HG02852 (cell line): Measurements from ENCODE around the gene PANK3.
"Not testable (repeated sequence)": the region's sequence is repeated elsewhere in the genome, so short reads cannot be mapped to it uniquely, and the experiment has no call there.

Source experiments
- ATAC-seq: cut with Tn5 transposase; IDR thresholded peaks from one replicate; pipeline ENCODE4 v1.9.1; 2021; ENCODE audit warnings: mild to moderate bottlenecking, moderate library complexity; ENCODE audit not compliant: unreplicated experiment

PANK3 gene

DNA sequence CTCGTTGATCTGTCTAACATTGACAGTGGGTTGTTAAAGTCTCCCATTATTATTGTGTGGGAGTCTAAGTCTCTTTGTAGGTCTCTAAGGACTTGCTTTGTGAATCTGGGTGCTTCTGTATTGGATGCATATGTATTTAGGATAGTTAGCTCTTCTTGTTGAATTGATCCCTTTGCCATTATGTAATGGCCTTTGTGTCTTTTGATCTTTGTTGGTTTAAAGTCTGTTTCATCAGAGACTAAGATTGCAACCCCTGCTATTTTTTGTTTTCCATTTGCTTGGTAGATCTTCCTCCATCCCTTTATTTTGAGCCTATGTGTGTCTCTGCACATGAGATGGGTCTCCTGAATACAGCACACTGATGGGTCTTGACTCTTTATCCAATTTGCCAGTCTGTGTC lies 17.0 kb upstream of the PANK3 start:
- not testable (repeated sequence) for ATAC-seq

DNA sequence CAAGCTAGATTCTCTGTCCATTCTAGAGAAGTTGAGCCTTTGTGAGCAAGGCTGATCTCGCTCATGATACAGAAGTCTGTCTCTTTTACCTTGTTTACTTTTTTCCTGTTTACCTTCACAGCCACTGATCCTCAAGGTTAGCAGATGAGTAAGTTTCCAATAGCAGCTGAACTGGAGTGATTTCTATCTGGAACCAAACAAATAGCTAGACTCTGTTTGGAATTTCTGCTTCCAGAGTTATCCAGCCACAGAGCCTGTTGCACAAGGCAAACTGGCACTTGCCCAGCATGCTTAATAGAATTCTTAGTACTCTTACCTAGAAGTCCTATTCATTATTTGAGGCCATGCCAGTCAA lies 12.8 kb upstream of the PANK3 start:
- no peak for ATAC-seq

DNA sequence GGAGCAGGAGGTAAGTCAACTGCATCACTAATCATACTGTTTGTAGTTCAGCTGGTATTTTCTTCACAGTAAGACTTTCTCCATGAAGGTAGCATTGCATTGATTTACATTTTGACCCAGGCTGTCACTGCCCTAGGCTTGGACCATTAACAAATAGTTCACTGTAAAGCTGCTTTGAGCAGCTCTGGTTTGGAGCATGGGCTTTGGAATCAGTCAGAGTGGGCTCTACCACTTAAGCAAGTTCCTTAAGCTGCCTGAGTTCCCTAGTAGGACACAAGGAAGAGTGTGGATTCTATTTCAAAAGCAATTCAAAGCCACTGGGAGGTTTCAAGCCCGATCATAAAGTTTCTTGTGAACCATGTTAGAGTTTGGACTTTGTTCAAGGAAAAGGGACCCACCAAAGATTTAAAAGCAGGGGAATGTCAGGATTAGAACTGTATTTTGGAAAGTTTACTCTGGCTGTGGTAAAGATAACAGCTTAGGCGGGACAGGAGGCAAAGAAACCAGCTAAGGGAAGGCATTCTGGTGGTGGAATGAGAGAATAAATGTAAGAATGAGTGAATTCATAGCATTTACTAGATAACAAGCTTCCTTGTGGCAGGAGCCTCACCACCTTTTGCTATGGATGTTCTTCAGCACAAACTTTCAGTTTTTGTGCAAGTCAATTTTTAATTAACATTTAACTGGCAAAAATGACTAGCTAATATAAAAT lies 12.3 kb upstream of the PANK3 start:
- no peak for ATAC-seq

DNA sequence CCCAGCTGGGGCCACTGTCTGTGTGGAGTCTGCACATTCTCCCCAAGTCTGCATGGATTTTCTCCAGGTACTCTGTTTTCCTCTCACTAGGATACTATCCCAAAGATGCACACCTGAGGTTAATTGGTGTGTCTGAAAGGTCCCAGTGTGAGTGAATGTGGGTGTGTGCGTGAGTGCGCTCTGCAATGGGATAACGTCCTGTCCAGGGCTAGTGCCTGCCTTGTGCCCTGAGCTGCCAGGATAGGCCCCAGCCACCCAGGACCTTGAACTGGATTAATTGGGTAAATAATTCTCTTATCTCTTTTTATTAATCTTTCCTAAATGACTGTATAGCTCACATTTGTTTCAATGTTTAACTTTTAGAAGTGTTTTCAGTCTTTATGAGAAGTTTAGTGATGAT lies 11.5 kb upstream of the PANK3 start:
- ATAC-seq, result no peak

- no peak for ATAC-seq
Observed at GRCh38 chr5:168587987-168588386, 8.8 kb upstream of the PANK3 start.

- ATAC-seq, result peak; percentile 30
Observed at GRCh38 chr5:168585119-168585856, 6.1 kb upstream of the PANK3 start.

- peak; percentile 21 for ATAC-seq
Observed at GRCh38 chr5:168583742-168584482, 4.7 kb upstream of the PANK3 start.

- not testable (repeated sequence) for ATAC-seq
Observed at GRCh38 chr5:168580814-168581469, 1.8 kb upstream of the PANK3 start.

- no peak for ATAC-seq
Observed at GRCh38 chr5:168580227-168580508, 1.0 kb upstream of the PANK3 start.

DNA sequence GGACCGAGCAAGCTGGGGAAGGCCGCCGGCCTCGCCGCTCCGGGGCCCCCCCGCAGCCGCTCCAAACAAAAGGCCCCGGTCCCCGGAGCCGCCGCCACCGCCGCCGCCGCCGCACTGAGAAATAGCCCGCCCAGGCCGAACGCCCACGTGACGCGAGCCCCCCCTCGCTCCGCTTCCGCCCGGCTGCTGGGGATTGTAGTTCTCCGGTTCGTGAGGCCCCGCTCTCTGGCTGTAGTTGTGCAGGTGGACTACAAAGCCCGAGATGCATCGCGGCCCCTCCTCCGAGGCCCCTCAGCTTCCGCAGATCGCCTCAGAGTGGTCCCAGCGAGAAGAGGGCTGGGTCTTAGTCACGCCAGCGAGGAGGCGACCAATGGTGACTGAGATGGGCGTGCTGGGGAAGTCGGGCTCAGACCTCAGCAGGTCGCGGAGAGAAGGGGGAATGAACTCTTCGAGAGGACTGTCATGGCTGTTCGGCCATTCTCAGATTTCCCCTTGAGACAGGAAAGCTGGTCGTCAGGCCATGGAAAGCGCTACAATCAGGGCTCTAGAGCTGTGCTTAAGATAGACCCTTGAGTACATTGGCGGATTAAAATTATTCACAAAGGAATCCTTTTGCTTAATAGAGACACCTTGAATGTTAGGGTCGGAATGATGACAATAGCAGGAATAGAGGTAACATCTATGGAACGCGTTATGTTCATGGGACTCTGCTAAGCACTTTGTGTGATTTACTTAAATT lies 489 bp upstream of the PANK3 start:
- ATAC-seq, result peak; percentile 88

GRCh38 chr5:168578006-168578405 lies 1.2 kb downstream of the PANK3 start:
- ATAC-seq, result no peak

DNA sequence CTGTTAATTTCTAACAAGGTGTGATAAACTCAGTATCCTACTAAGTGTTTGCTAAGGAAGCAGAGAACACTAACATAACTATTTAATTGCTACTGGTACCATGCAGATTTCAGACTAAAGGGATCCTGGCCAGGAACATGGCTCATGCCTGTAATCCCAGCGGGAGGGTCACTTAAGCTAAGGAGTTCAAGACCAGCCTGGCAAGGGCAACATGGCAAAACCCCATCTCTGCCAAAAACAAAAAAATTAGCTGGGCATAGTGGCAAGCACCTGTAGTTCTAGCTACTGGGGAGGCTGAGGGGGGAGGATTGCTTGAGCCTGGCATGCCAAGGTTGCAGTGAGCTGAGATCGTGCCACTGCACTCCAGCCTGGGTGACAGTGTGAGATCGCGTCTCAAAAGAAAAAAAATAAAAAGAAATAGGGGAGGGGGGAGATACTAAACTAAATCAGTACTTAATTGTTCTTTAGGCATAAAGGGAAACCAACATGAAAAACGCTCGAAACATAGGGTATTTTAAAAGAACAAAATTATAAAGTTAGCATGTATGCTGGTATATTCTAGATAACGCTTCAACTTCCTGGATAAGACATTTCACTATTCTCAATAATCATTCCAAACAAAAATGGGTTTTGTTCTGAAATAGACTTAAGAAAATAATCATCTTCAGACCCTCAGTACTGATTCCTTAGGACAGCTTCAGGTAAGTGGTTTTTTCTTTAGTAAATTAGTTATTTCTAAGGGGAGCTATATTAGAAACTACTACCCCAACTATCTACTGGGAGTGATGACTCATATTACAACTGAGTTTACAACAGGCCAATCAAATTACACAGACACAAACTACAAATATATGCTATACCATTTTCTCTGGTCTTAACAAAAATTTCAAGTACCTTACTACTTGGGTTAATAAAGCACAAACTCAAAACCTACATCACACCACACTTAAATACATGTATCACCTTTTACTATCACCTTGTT lies 3.5 kb downstream of the PANK3 start:
- no peak for ATAC-seq

- not testable (repeated sequence) for ATAC-seq
Observed at GRCh38 chr5:168574156-168574555, 5.0 kb downstream of the PANK3 start.

GRCh38 chr5:168573663-168574062 lies 5.5 kb downstream of the PANK3 start:
- ATAC-seq, result not testable (repeated sequence)

- no peak for ATAC-seq
Observed at GRCh38 chr5:168570490-168571328, 8.5 kb downstream of the PANK3 start.

- ATAC-seq, result no peak
Observed at GRCh38 chr5:168568738-168569137, 10.4 kb downstream of the PANK3 start.

DNA sequence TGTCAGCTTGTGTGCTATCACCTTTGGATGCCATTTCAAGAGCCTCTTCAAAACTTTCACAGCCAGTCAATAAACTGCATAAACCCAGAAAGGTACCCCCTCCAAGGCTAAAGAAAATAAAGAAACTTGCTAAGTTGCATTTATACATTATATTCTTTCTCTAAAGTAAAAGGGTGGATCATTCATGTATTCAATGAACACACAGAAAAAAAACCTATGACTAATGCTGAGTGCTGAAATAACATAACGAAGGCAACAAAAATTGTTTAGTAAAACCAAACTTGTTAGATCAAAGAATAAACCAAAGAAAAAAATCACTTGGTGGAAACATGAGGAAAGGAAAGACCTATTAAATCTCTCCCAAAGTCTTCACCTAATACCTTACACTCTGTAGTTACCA lies 15.2 kb downstream of the PANK3 start:
- no peak for ATAC-seq

DNA sequence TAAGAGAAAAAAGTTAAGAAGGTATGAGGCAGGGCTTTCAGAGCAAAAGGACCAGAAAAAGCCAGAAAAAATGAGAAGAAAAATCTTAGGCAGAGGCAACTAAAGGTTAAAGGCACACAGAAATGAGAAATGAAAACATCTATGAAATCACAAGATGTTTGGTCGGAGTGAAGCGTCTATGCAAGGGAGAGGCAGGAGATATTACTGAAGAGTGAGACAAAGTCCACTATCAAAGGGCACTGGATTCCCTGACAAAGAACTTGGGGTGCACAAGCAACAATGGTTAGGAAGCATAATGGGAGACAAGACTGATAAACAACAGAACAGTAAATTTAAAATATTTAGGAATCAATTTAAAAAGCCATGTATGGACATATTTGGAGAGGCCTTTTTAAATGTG lies 16.9 kb downstream of the PANK3 start:
- ATAC-seq, result no peak

GRCh38 chr5:168557389-168557788 lies 21.8 kb downstream of the PANK3 start:
- no peak for ATAC-seq
